ENCODE data around the gene DNAJB8. TPM values are rescaled to one million over a fixed set of nuclear protein-coding genes. Genes with fewer than 3 reads are reported as not detected.

DNAJB8 gene
- total and polyA plus RNA-seq, 9 of the 15 experiments (the other 6 are each of a cell fraction or from before 2014, with no cell fraction given) = not detected

DNA sequence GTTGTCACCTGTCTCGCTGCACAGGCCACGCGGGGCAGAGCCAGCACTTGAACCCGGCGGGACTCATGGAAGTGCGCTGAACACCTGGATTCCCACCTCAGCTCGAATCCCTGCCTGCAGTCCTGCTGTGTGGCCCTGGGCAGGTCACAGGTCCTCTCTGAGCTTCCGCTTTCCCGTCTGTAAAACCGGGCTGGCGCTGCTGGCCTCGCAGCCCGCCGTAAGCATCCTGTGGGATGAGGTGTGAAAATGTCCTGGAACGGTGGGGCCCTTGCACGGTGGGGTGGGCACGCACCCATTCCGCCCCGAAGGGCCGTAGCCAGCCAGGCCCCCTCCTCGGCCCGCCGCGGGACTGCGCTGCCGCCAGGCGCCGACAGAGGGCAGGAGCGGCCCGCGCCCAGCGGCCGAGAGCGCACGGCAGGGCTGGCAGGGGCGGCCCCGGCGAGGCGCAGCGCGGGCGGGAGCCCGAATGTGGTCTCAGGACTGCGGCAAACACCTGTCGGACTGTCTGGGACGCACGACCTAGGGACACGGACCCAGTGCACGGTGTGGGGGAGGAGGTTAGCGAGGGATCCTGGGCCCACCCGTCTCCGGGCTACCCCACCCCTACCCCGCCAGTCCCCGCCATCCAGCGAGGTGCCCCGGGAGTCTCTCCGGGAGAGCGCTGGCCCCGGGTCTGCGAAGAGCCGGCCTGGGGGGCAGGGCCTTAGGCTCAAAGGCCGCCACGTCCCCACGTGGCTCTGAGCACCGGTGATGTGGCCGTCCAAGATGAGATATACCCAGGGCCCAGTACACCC is 40.4 kb downstream of the DNAJB8 start (continued):
- TF ChIP-seq, protein P1, sequence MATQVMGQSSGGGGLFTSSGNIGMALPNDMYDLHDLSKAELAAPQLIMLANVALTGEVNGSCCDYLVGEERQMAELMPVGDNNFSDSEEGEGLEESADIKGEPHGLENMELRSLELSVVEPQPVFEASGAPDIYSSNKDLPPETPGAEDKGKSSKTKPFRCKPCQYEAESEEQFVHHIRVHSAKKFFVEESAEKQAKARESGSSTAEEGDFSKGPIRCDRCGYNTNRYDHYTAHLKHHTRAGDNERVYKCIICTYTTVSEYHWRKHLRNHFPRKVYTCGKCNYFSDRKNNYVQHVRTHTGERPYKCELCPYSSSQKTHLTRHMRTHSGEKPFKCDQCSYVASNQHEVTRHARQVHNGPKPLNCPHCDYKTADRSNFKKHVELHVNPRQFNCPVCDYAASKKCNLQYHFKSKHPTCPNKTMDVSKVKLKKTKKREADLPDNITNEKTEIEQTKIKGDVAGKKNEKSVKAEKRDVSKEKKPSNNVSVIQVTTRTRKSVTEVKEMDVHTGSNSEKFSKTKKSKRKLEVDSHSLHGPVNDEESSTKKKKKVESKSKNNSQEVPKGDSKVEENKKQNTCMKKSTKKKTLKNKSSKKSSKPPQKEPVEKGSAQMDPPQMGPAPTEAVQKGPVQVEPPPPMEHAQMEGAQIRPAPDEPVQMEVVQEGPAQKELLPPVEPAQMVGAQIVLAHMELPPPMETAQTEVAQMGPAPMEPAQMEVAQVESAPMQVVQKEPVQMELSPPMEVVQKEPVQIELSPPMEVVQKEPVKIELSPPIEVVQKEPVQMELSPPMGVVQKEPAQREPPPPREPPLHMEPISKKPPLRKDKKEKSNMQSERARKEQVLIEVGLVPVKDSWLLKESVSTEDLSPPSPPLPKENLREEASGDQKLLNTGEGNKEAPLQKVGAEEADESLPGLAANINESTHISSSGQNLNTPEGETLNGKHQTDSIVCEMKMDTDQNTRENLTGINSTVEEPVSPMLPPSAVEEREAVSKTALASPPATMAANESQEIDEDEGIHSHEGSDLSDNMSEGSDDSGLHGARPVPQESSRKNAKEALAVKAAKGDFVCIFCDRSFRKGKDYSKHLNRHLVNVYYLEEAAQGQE (IDR thresholded peaks at IDR 0.05; ENCODE audit: borderline replicate concordance) = peak; percentile 75
- TF ChIP-seq, protein P1 (CRISPR knock-in tag; IDR thresholded peaks at IDR 0.05; ENCODE audit: low read depth) = no peak
- no peak for TF ChIP-seq SMARCC2 (IDR thresholded peaks at IDR 0.05; ENCODE audit: low read depth)
- TF ChIP-seq PHF20 (IDR thresholded peaks at IDR 0.05; ENCODE audit: partially characterized antibody) = peak; percentile 37
- no peak for TF ChIP-seq NFIX (CRISPR knock-in tag; IDR thresholded peaks at IDR 0.05; ENCODE audit: low read depth)
- TF ChIP-seq ZFX (CRISPR knock-in tag; IDR thresholded peaks at IDR 0.05) = no peak; the same call in none of the 2 replicates
- 0 out of 4 replicates have a peak, but pooled peaks of 1 of the 2 experiments have one; percentile 12 for TF ChIP-seq UBTF (IDR thresholded peaks at IDR 0.05; ENCODE audit: borderline replicate concordance in 1 of 2, low read depth in 2 of 2, low read length in 2 of 2)
- TF ChIP-seq EP400 (IDR thresholded peaks at IDR 0.05) = peak; percentile 49; the same call in 1 of the 2 replicates
- 0 out of 2 replicates have a peak, but pooled peaks have one; percentile 21 for TF ChIP-seq KLF1 (tag; IDR thresholded peaks at IDR 0.05)
- peak; percentile 49; the same call in 1 of the 2 replicates for TF ChIP-seq NR2C2 (CRISPR knock-in tag; IDR thresholded peaks at IDR 0.05)
- no peak for TF ChIP-seq NR2C2 (tag; IDR thresholded peaks at IDR 0.05)
- peak; percentile 57 for TF ChIP-seq HMGN3 (IDR thresholded peaks at IDR 0.05; ENCODE audit: borderline replicate concordance, extremely low read depth, insufficient read length, low read depth, low read length)
- TF ChIP-seq SMAD4 (CRISPR knock-in tag; conservative IDR thresholded peaks at IDR 0.05) = peak; percentile 72
- peak; percentile 49; the same call in 1 of the 2 replicates for TF ChIP-seq SIN3B (IDR thresholded peaks at IDR 0.05; ENCODE audit: low read depth)

Data from K562 (cell line).